Effector memory CD8-positive, alpha-beta T cell (primary cell): ENCODE measurements around the gene CCDC8.

Experiments
- ATAC-seq: fragments of 150-1000 bp; cut with Tn5 transposase; replicated peaks from 2 replicates; pipeline ENCODE4 v1.10.0; 2021; ENCODE audit warnings: mild to moderate bottlenecking, moderate library complexity
- DNase-seq, 3 experiments: peaks; one replicate each; pipeline ENCODE4 v3.0.0; 2021
- H3K27ac Mint-ChIP-seq, 2 donors: one replicate each; pipeline ENCODE4 v1.8.0; 2022; ENCODE audit warnings: mild to moderate bottlenecking in 2 of 2, mixed read lengths in 2 of 2, moderate library complexity in 2 of 2
- H3K27me3 Mint-ChIP-seq, 2 donors: one replicate each; pipeline ENCODE4 v1.8.0; 2022; ENCODE audit warnings: mixed read lengths in 2 of 2
- H3K36me3 Mint-ChIP-seq: one replicate; pipeline ENCODE4 v1.8.0; 2022; ENCODE audit warnings: mild to moderate bottlenecking, moderate library complexity, mixed read lengths; ENCODE audit not compliant: insufficient read depth
- H3K4me1 Mint-ChIP-seq, 2 donors: one replicate each; pipeline ENCODE4 v1.8.0; 2022; ENCODE audit warnings: low read depth in 2 of 2, mixed read lengths in 2 of 2
- H3K4me3 Mint-ChIP-seq, 2 donors: one replicate each; pipeline ENCODE4 v1.8.0; 2022; ENCODE audit warnings: mild to moderate bottlenecking in 2 of 2, mixed read lengths in 2 of 2, moderate library complexity in 2 of 2
- H3K9me3 Mint-ChIP-seq, 2 donors: one replicate each; pipeline ENCODE4 v1.8.0; 2022; ENCODE audit warnings: mixed read lengths in 2 of 2

Gene CCDC8

GRCh38 chr19:46390121-46390858, 23.1 kb downstream of the CCDC8 start:
- H3K4me3 Mint-ChIP-seq: no peak overlapping the region
- H3K4me1 Mint-ChIP-seq: peaks cover 0 to 5% of the 10 kb centered on the region in 2 donors
- no peaks in the 10 kb centered on the region for H3K9me3 Mint-ChIP-seq
- H3K27me3 Mint-ChIP-seq: no peaks in the 10 kb centered on the region
- ATAC-seq: no peak
- no peak for DNase-seq
- no peak overlapping the region for H3K27ac Mint-ChIP-seq
- peaks cover 36% of the 10 kb centered on the region for H3K36me3 Mint-ChIP-seq

- ATAC-seq (no peak), DNase-seq (no peak)
- peaks cover 0 to 5% of the 10 kb centered on the region in 2 donors for H3K4me1 Mint-ChIP-seq
- no peak overlapping the region for H3K27ac Mint-ChIP-seq
- no peaks in the 10 kb centered on the region for H3K9me3 Mint-ChIP-seq
- no peak overlapping the region for H3K4me3 Mint-ChIP-seq
- H3K27me3 Mint-ChIP-seq: no peaks in the 10 kb centered on the region
- H3K36me3 Mint-ChIP-seq: peaks cover 40% of the 10 kb centered on the region
Observed at GRCh38 chr19:46388311-46389095, 24.9 kb downstream of the CCDC8 start.

- peaks cover 47% of the 10 kb centered on the region for H3K36me3 Mint-ChIP-seq
- DNase-seq: no peak
- no peak overlapping the region for H3K4me3 Mint-ChIP-seq
- no peak overlapping the region for H3K27ac Mint-ChIP-seq
- H3K4me1 Mint-ChIP-seq: peaks cover 0 to 4% of the 10 kb centered on the region in 2 donors
- H3K27me3 Mint-ChIP-seq: no peaks in the 10 kb centered on the region
- no peak for ATAC-seq
- H3K9me3 Mint-ChIP-seq: no peaks in the 10 kb centered on the region
Observed at GRCh38 chr19:46387713-46388130, 25.6 kb downstream of the CCDC8 start.

- no peaks in the 10 kb centered on the region for H3K9me3 Mint-ChIP-seq
- peaks cover 52% of the 10 kb centered on the region for H3K36me3 Mint-ChIP-seq
- DNase-seq (no peak), ATAC-seq (no peak)
- H3K27ac Mint-ChIP-seq: peak overlapping the region in 1 of 2 donors; percentile 17
- peaks cover 0 to 7% of the 10 kb centered on the region in 2 donors for H3K4me1 Mint-ChIP-seq
- no peak overlapping the region for H3K4me3 Mint-ChIP-seq
- H3K27me3 Mint-ChIP-seq: no peaks in the 10 kb centered on the region
Observed at GRCh38 chr19:46386996-46387712, 26.2 kb downstream of the CCDC8 start.

- Mint-ChIP-seq H3K27ac (peak overlapping the region in 1 of 2 donors; percentile 80), H3K36me3 (peaks cover 58% of the 10 kb centered on the region)
- ATAC-seq: no peak
Observed at GRCh38 chr19:46386151-46386550, 27.2 kb downstream of the CCDC8 start.

GRCh38 chr19:46385636-46386035, 27.7 kb downstream of the CCDC8 start:
- ATAC-seq (no peak), DNase-seq (no peak)
- peaks cover 0 to 12% of the 10 kb centered on the region in 2 donors for H3K4me1 Mint-ChIP-seq
- H3K27ac Mint-ChIP-seq: peak overlapping the region in 1 of 2 donors; percentile 80
- H3K4me3 Mint-ChIP-seq: no peak overlapping the region
- no peaks in the 10 kb centered on the region for H3K27me3 Mint-ChIP-seq
- peaks cover 56% of the 10 kb centered on the region for H3K36me3 Mint-ChIP-seq
- no peaks in the 10 kb centered on the region for H3K9me3 Mint-ChIP-seq

More at GRCh38 chr19:46386151-46386550, 27.2 kb downstream of the CCDC8 start:
- Mint-ChIP-seq H3K9me3 (no peaks in the 10 kb centered on the region), H3K4me1 (peaks cover 0 to 8% of the 10 kb centered on the region in 2 donors), H3K27me3 (no peaks in the 10 kb centered on the region), H3K4me3 (no peak overlapping the region)
- DNase-seq: no peak

GRCh38 chr19:46384396-46384795, 29.0 kb downstream of the CCDC8 start:
- peaks cover 1 to 20% of the 10 kb centered on the region in 2 donors for H3K4me1 Mint-ChIP-seq
- ATAC-seq (no peak), DNase-seq (no peak)
- H3K27me3 Mint-ChIP-seq: no peaks in the 10 kb centered on the region
- no peak overlapping the region for H3K4me3 Mint-ChIP-seq
- no peaks in the 10 kb centered on the region for H3K9me3 Mint-ChIP-seq
- no peak overlapping the region for H3K27ac Mint-ChIP-seq
- peaks cover 61% of the 10 kb centered on the region for H3K36me3 Mint-ChIP-seq

GRCh38 chr19:46383846-46384245, 29.5 kb downstream of the CCDC8 start:
- DNase-seq: no peak
- no peaks in the 10 kb centered on the region for H3K9me3 Mint-ChIP-seq

GRCh38 chr19:46383171-46383815, 30.1 kb downstream of the CCDC8 start:
- H3K27ac Mint-ChIP-seq: peak overlapping the region in 1 of 2 donors; percentile 64
- ATAC-seq (no peak), DNase-seq (no peak)
- H3K4me1 Mint-ChIP-seq: peaks cover 1 to 22% of the 10 kb centered on the region in 2 donors
- H3K4me3 Mint-ChIP-seq: no peak overlapping the region
- H3K27me3 Mint-ChIP-seq: no peaks in the 10 kb centered on the region
- no peaks in the 10 kb centered on the region for H3K9me3 Mint-ChIP-seq
- peaks cover 64% of the 10 kb centered on the region for H3K36me3 Mint-ChIP-seq

More at GRCh38 chr19:46383846-46384245, 29.5 kb downstream of the CCDC8 start:
- H3K4me3 Mint-ChIP-seq: no peak overlapping the region
- no peak overlapping the region for H3K27ac Mint-ChIP-seq
- H3K27me3 Mint-ChIP-seq: no peaks in the 10 kb centered on the region
- H3K4me1 Mint-ChIP-seq: peaks cover 1 to 22% of the 10 kb centered on the region in 2 donors
- ATAC-seq: no peak
- H3K36me3 Mint-ChIP-seq: peaks cover 63% of the 10 kb centered on the region

- no peak for DNase-seq
- peaks cover 4 to 24% of the 10 kb centered on the region in 2 donors for H3K4me1 Mint-ChIP-seq
- H3K27me3 Mint-ChIP-seq: no peaks in the 10 kb centered on the region
- no peak overlapping the region for H3K4me3 Mint-ChIP-seq
- no peak for ATAC-seq
- H3K36me3 Mint-ChIP-seq: peaks cover 62% of the 10 kb centered on the region
- H3K9me3 Mint-ChIP-seq: no peaks in the 10 kb centered on the region
- no peak overlapping the region for H3K27ac Mint-ChIP-seq
Observed at GRCh38 chr19:46381756-46382345, 31.5 kb downstream of the CCDC8 start.

GRCh38 chr19:46381346-46381745, 32.0 kb downstream of the CCDC8 start:
- no peak overlapping the region for H3K4me3 Mint-ChIP-seq
- H3K9me3 Mint-ChIP-seq: no peaks in the 10 kb centered on the region
- peaks cover 61% of the 10 kb centered on the region for H3K36me3 Mint-ChIP-seq
- DNase-seq (no peak), ATAC-seq (no peak)
- H3K27ac Mint-ChIP-seq: no peak overlapping the region
- peaks cover 4 to 25% of the 10 kb centered on the region in 2 donors for H3K4me1 Mint-ChIP-seq
- no peaks in the 10 kb centered on the region for H3K27me3 Mint-ChIP-seq

GRCh38 chr19:46380690-46381089, 32.7 kb downstream of the CCDC8 start:
- no peak overlapping the region for H3K27ac Mint-ChIP-seq
- H3K27me3 Mint-ChIP-seq: no peaks in the 10 kb centered on the region

GRCh38 chr19:46378268-46378667, 35.1 kb downstream of the CCDC8 start:
- DNase-seq: no peak
- Mint-ChIP-seq H3K9me3 (no peaks in the 10 kb centered on the region), H3K36me3 (peaks cover 57% of the 10 kb centered on the region), H3K4me3 (no peak overlapping the region), H3K27me3 (no peaks in the 10 kb centered on the region), H3K4me1 (peaks cover 4 to 25% of the 10 kb centered on the region in 2 donors), H3K27ac (no peak overlapping the region)
- ATAC-seq: no peak

More at GRCh38 chr19:46380690-46381089, 32.7 kb downstream of the CCDC8 start:
- Mint-ChIP-seq H3K4me3 (no peak overlapping the region), H3K4me1 (peaks cover 4 to 25% of the 10 kb centered on the region in 2 donors), H3K36me3 (peaks cover 55% of the 10 kb centered on the region), H3K9me3 (no peaks in the 10 kb centered on the region)
- DNase-seq: no peak
- ATAC-seq: no peak
